Measurements from ENCODE around the gene CDH13.

Gene CDH13

DNA sequence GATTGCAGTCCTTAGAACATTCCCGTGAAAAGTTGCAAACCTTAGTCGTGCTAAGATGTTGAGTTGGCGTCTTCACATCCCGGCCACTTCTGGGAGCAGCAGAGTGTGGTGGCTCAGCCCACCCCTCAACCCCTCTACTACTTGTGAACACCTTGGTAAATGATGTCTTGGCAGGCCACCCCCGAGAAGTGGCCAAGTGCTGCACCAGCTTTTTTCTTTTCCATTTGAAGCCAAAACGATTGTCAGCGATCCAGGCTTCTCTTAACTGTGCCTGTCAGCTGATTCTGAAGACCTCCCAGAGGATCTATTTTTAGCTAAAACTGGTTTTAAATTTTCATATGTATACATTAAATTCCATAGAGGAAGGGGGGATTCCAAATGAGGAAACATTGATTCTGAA is 247.5 kb downstream of the CDH13 start:
- no peaks in the 10 kb centered on the region for H3K27me3 ChIP-seq (ENCODE audit: insufficient read depth, poor library complexity, severe bottlenecking)
- DNase-seq (ENCODE audit: low read depth in 1 of 2, low spot score in 1 of 2) = no peak
- H3K27ac ChIP-seq (replicated peaks) = no peak overlapping the region
- TF ChIP-seq SPI1 (IDR thresholded peaks at IDR 0.05; ENCODE audit: borderline replicate concordance, low read depth) = no peak
- TF ChIP-seq, protein P1, sequence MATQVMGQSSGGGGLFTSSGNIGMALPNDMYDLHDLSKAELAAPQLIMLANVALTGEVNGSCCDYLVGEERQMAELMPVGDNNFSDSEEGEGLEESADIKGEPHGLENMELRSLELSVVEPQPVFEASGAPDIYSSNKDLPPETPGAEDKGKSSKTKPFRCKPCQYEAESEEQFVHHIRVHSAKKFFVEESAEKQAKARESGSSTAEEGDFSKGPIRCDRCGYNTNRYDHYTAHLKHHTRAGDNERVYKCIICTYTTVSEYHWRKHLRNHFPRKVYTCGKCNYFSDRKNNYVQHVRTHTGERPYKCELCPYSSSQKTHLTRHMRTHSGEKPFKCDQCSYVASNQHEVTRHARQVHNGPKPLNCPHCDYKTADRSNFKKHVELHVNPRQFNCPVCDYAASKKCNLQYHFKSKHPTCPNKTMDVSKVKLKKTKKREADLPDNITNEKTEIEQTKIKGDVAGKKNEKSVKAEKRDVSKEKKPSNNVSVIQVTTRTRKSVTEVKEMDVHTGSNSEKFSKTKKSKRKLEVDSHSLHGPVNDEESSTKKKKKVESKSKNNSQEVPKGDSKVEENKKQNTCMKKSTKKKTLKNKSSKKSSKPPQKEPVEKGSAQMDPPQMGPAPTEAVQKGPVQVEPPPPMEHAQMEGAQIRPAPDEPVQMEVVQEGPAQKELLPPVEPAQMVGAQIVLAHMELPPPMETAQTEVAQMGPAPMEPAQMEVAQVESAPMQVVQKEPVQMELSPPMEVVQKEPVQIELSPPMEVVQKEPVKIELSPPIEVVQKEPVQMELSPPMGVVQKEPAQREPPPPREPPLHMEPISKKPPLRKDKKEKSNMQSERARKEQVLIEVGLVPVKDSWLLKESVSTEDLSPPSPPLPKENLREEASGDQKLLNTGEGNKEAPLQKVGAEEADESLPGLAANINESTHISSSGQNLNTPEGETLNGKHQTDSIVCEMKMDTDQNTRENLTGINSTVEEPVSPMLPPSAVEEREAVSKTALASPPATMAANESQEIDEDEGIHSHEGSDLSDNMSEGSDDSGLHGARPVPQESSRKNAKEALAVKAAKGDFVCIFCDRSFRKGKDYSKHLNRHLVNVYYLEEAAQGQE (IDR thresholded peaks at IDR 0.05; ENCODE audit: insufficient replicate concordance, low read depth) = no peak
- TF ChIP-seq POLR2AphosphoS5 (IDR thresholded peaks at IDR 0.05; ENCODE audit: low read depth) = no peak
- TF ChIP-seq GABPA (IDR thresholded peaks at IDR 0.05; ENCODE audit: low read depth) = no peak
- TF ChIP-seq, protein P2, sequence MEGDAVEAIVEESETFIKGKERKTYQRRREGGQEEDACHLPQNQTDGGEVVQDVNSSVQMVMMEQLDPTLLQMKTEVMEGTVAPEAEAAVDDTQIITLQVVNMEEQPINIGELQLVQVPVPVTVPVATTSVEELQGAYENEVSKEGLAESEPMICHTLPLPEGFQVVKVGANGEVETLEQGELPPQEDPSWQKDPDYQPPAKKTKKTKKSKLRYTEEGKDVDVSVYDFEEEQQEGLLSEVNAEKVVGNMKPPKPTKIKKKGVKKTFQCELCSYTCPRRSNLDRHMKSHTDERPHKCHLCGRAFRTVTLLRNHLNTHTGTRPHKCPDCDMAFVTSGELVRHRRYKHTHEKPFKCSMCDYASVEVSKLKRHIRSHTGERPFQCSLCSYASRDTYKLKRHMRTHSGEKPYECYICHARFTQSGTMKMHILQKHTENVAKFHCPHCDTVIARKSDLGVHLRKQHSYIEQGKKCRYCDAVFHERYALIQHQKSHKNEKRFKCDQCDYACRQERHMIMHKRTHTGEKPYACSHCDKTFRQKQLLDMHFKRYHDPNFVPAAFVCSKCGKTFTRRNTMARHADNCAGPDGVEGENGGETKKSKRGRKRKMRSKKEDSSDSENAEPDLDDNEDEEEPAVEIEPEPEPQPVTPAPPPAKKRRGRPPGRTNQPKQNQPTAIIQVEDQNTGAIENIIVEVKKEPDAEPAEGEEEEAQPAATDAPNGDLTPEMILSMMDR (IDR thresholded peaks at IDR 0.05; ENCODE audit: insufficient read depth, low read length) = no peak
- H3K4me3 ChIP-seq (replicated peaks; ENCODE audit: insufficient read depth, low read length) = no peak overlapping the region

DNA sequence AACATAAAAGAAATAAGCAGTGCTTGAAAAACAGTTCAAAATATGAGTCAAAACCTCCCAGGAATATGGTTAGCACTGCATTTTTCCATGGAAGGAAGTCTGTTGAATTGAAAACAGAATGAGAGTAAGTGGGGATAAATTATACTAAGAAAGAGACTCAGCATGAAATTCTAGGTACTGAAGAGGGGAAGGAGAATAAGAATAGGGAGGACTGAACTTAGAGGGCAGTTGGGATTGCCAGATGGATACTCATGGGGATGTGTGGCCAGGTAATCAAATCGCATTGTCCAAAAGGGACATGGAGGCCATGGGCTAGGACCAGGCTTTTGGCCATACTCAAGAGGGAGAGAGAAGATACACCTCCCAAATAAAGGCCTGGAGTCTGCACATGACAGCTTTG is 247.9 kb downstream of the CDH13 start:
- no peak overlapping the region for H3K27ac ChIP-seq (replicated peaks)
- TF ChIP-seq, protein P2 (IDR thresholded peaks at IDR 0.05; ENCODE audit: insufficient read depth, low read length) = no peak
- TF ChIP-seq SPI1 (IDR thresholded peaks at IDR 0.05; ENCODE audit: borderline replicate concordance, low read depth) (no peak), POLR2AphosphoS5 (IDR thresholded peaks at IDR 0.05; ENCODE audit: low read depth) (no peak), GABPA (IDR thresholded peaks at IDR 0.05; ENCODE audit: low read depth) (no peak)
- TF ChIP-seq, protein P1 (IDR thresholded peaks at IDR 0.05; ENCODE audit: insufficient replicate concordance, low read depth) = no peak
- no peak overlapping the region for H3K4me3 ChIP-seq (replicated peaks; ENCODE audit: insufficient read depth, low read length)
- no peaks in the 10 kb centered on the region for H3K27me3 ChIP-seq (ENCODE audit: insufficient read depth, poor library complexity, severe bottlenecking)
- no peak for DNase-seq (ENCODE audit: low read depth in 1 of 2, low spot score in 1 of 2)

DNA sequence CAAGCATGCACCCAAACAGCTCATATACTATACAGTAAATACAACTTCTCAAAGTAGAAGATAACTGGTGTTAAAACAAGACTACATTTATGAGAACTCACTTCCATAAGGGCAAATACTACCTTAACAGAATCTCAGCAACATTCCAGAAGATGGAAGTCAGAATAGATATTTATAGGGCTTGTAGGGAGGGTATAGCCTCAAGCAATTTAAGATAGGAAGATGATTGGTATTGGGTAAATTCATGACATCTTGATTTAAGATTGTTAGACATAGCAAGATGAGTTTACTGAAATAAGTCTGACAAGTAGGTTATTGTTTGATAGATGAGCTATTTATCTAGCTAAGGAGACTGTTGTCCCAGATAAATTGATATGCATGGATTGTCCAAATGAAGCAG is 250.2 kb downstream of the CDH13 start:
- no peaks in the 10 kb centered on the region for H3K27me3 ChIP-seq (ENCODE audit: insufficient read depth, poor library complexity, severe bottlenecking)
- no peak overlapping the region for H3K4me3 ChIP-seq (replicated peaks; ENCODE audit: insufficient read depth, low read length)
- H3K27ac ChIP-seq (replicated peaks) = no peak overlapping the region
- no peak for TF ChIP-seq GABPA (IDR thresholded peaks at IDR 0.05; ENCODE audit: low read depth)
- DNase-seq (ENCODE audit: low read depth in 1 of 2, low spot score in 1 of 2) = no peak

DNA sequence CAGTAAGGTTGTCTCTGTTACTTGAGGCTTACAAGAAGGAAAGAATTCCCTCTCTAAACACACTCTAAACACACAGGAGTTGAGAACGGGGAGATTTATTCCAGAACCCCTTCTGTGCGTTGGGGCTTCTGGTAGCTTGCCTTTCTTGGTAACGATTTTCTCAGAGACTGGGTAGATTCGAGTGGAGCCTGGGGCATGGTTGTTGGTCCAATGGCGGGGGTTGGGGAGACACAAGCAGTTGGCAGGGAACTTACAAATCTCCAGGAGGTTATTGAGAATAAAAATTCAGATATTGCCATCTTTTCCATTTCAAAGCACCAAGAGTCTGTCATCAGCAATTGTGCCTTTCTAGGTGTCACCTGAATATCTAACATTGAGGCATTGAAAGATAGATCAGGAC is 251.7 kb downstream of the CDH13 start:
- Histone ChIP-seq H3K4me3 (replicated peaks; ENCODE audit: insufficient read depth, low read length) (no peak overlapping the region), H3K27me3 (ENCODE audit: insufficient read depth, poor library complexity, severe bottlenecking) (no peaks in the 10 kb centered on the region), H3K27ac (replicated peaks) (no peak overlapping the region)
- DNase-seq (ENCODE audit: low read depth in 1 of 2, low spot score in 1 of 2) = no peak
- TF ChIP-seq, protein P1 (IDR thresholded peaks at IDR 0.05; ENCODE audit: insufficient replicate concordance, low read depth) = no peak
- TF ChIP-seq SPI1 (IDR thresholded peaks at IDR 0.05; ENCODE audit: borderline replicate concordance, low read depth) = no peak
- TF ChIP-seq, protein P2 (IDR thresholded peaks at IDR 0.05; ENCODE audit: insufficient read depth, low read length) = no peak
- TF ChIP-seq GABPA (IDR thresholded peaks at IDR 0.05; ENCODE audit: low read depth) = no peak
- TF ChIP-seq POLR2AphosphoS5 (IDR thresholded peaks at IDR 0.05; ENCODE audit: low read depth) = no peak
